H1 (cell line): ENCODE results near the gene PRSS36. TPM values are rescaled to one million over a fixed set of nuclear protein-coding genes. Genes with fewer than 3 reads are reported as not detected.

Source experiments
- BACH1 ChIP-seq: IDR thresholded peaks from 2 replicates; pipeline ENCODE4 v1.6.1; 2012; ENCODE audit warnings: low read length, improper control_type of control experiment
- CBX8 ChIP-seq: fragments of 300-800, 300-1000 bp; sonication (generic); IDR thresholded peaks from 2 replicates; pipeline ENCODE4 v1.7.1; 2016; ENCODE audit warnings: low read depth, low read length, borderline replicate concordance
- EGR1 ChIP-seq: IDR thresholded peaks from 2 replicates; pipeline ENCODE4 v1.6.1; 2011; ENCODE audit warnings: low read depth, low read length, borderline replicate concordance
- GTF2F1 ChIP-seq: IDR thresholded peaks from 2 replicates; pipeline ENCODE4 v1.6.1; 2012; ENCODE audit warnings: low read depth, low read length, improper control_type of control experiment, borderline replicate concordance
- NRF1 ChIP-seq: IDR thresholded peaks from 2 replicates; pipeline ENCODE4 v1.6.1; 2011; ENCODE audit warnings: mild to moderate bottlenecking, low read depth, low read length, improper control_type of control experiment
- RAD21 ChIP-seq, 2 experiments: IDR thresholded peaks in 1 of 2; conservative IDR thresholded peaks in 1 of 2; 2 replicates each; pipeline ENCODE4 v1.6.1; 2011; ENCODE audit warnings: low read depth in 2 of 2, low read length in 2 of 2, improper control_type of control experiment in 1 of 2, inconsistent platforms in 1 of 2, mild to moderate bottlenecking in 1 of 2, moderate library complexity in 1 of 2
- RBBP5 ChIP-seq: IDR thresholded peaks from 2 replicates; pipeline ENCODE4 v1.7.1; 2012; ENCODE audit warnings: low read depth, mild to moderate bottlenecking, inconsistent platforms, low read length, moderate library complexity, borderline replicate concordance
- SP4 ChIP-seq: IDR thresholded peaks from 2 replicates; pipeline ENCODE4 v1.6.1; 2012; ENCODE audit warnings: low read length, inconsistent platforms
- polyA plus RNA-seq, 7 experiments: library from polyadenylated mRNA; depleted of rRNA in 3 of 7; stranded (reverse) in 5 of 7; unstranded in 2 of 7; fragments of >200 nt in 5 of 7; fragments of 200-250 nt in 2 of 7; gene quantifications; 1 replicate in 5 of 7; 2 replicates in 1 of 7; 4 replicates in 1 of 7; pipeline versions ENCODE4 v1.2.1 to v1.2.3, GENCODE V29; 2011 to 2013; ENCODE audit warnings: missing spikeins in 2 of 7, mixed read lengths in 2 of 7
- total RNA-seq: library from RNA; stranded (reverse); fragmentation: NEBNext Ultra II Directional; extraction: Animal tissue kit (Norgen Biotek cat#: 25700); gene quantifications from 2 replicates; pipeline ENCODE4 v1.2.1, GENCODE V29; 2021
- TF ChIP-seq, protein P1 (sequence below): fragments of 300-600 bp; sonication (generic); IDR thresholded peaks from 2 replicates; pipeline ENCODE4 v1.7.1; 2012; ENCODE audit warnings: low read length, moderate library complexity, mild to moderate bottlenecking, inconsistent platforms; ENCODE audit not compliant: insufficient replicate concordance

PRSS36 gene
- total and polyA plus RNA-seq, 2 of the 8 experiments (the other 6 are each of a cell fraction or from before 2014, with no cell fraction given), result 1.3 to 1.9 TPM

DNA sequence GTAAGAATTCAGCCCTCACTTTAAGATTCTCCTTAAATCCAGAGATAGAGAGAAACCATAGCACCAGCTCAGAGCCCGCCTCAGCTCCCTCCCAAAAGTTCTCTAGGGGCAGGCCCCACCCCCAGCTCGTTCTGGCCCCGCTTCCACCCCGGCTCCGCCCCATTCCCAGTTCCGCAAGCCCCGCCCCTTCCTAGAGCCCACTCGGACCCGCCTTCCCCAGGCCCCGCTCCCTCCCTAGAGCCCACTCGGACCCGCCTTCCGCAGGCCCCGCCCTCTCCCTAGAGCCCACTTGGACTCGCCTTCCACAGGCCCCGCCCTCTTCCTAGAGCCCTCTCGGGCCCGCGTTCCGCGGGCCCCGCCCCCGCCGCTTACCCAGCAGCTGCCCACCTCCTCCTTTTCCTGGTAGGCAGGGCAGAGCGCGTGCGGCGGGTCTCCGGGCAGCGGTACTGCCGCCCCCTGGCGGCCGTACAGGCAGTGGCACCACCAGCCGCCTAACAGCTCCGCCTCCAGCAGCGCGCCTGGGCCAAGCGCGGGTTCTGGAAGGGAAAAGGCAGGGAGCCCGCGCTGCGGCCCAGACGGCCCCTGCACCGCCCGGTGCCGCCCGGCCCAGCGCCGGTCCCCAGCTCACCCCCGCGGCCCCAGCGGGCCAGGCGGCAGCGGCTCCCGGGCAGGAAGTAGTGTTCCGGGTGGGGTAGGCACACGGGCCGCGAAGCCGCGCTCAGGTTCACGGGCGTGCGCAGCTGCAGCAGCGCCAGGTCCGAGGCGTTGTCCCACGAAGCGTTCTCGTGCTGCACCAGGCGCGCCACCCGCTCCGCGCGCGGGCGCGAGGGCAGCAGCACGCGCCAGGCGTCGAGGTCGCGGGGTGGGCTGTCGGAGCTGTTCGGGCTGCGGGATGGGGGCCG lies 7.5 kb downstream of the PRSS36 start (continued):
- TF ChIP-seq, protein P1, sequence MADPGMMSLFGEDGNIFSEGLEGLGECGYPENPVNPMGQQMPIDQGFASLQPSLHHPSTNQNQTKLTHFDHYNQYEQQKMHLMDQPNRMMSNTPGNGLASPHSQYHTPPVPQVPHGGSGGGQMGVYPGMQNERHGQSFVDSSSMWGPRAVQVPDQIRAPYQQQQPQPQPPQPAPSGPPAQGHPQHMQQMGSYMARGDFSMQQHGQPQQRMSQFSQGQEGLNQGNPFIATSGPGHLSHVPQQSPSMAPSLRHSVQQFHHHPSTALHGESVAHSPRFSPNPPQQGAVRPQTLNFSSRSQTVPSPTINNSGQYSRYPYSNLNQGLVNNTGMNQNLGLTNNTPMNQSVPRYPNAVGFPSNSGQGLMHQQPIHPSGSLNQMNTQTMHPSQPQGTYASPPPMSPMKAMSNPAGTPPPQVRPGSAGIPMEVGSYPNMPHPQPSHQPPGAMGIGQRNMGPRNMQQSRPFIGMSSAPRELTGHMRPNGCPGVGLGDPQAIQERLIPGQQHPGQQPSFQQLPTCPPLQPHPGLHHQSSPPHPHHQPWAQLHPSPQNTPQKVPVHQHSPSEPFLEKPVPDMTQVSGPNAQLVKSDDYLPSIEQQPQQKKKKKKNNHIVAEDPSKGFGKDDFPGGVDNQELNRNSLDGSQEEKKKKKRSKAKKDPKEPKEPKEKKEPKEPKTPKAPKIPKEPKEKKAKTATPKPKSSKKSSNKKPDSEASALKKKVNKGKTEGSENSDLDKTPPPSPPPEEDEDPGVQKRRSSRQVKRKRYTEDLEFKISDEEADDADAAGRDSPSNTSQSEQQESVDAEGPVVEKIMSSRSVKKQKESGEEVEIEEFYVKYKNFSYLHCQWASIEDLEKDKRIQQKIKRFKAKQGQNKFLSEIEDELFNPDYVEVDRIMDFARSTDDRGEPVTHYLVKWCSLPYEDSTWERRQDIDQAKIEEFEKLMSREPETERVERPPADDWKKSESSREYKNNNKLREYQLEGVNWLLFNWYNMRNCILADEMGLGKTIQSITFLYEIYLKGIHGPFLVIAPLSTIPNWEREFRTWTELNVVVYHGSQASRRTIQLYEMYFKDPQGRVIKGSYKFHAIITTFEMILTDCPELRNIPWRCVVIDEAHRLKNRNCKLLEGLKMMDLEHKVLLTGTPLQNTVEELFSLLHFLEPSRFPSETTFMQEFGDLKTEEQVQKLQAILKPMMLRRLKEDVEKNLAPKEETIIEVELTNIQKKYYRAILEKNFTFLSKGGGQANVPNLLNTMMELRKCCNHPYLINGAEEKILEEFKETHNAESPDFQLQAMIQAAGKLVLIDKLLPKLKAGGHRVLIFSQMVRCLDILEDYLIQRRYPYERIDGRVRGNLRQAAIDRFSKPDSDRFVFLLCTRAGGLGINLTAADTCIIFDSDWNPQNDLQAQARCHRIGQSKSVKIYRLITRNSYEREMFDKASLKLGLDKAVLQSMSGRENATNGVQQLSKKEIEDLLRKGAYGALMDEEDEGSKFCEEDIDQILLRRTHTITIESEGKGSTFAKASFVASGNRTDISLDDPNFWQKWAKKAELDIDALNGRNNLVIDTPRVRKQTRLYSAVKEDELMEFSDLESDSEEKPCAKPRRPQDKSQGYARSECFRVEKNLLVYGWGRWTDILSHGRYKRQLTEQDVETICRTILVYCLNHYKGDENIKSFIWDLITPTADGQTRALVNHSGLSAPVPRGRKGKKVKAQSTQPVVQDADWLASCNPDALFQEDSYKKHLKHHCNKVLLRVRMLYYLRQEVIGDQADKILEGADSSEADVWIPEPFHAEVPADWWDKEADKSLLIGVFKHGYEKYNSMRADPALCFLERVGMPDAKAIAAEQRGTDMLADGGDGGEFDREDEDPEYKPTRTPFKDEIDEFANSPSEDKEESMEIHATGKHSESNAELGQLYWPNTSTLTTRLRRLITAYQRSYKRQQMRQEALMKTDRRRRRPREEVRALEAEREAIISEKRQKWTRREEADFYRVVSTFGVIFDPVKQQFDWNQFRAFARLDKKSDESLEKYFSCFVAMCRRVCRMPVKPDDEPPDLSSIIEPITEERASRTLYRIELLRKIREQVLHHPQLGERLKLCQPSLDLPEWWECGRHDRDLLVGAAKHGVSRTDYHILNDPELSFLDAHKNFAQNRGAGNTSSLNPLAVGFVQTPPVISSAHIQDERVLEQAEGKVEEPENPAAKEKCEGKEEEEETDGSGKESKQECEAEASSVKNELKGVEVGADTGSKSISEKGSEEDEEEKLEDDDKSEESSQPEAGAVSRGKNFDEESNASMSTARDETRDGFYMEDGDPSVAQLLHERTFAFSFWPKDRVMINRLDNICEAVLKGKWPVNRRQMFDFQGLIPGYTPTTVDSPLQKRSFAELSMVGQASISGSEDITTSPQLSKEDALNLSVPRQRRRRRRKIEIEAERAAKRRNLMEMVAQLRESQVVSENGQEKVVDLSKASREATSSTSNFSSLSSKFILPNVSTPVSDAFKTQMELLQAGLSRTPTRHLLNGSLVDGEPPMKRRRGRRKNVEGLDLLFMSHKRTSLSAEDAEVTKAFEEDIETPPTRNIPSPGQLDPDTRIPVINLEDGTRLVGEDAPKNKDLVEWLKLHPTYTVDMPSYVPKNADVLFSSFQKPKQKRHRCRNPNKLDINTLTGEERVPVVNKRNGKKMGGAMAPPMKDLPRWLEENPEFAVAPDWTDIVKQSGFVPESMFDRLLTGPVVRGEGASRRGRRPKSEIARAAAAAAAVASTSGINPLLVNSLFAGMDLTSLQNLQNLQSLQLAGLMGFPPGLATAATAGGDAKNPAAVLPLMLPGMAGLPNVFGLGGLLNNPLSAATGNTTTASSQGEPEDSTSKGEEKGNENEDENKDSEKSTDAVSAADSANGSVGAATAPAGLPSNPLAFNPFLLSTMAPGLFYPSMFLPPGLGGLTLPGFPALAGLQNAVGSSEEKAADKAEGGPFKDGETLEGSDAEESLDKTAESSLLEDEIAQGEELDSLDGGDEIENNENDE, result no peak
- no peak for TF ChIP-seq CBX8
- peak; percentile 14; the same call in 1 of the 2 replicates for TF ChIP-seq EGR1
- TF ChIP-seq NRF1, result no peak
- peak; percentile 77 to 85 for TF ChIP-seq RAD21 (IDR thresholded peaks at IDR 0.05 in 1 of 2, conservative IDR thresholded peaks at IDR 0.05 in 1 of 2; ENCODE audit: low read depth in 2 of 2, low read length in 2 of 2)
- TF ChIP-seq RBBP5, result no peak
- no peak for TF ChIP-seq GTF2F1
- peak; percentile 68; the same call in 1 of the 2 replicates for TF ChIP-seq SP4
- TF ChIP-seq BACH1, result peak; percentile 87
